ENCODE data around the gene XYLT2.

The XYLT2 gene

GRCh38 chr17:50322271-50322670 lies 23.7 kb upstream of the XYLT2 start:
- H3K27ac ChIP-seq = no peak overlapping the region
- TF ChIP-seq ZFX (IDR thresholded peaks at IDR 0.05) = no peak
- TF ChIP-seq CTCF (conservative IDR thresholded peaks at IDR 0.05) = no peak

GRCh38 chr17:50323060-50323459 lies 22.9 kb upstream of the XYLT2 start:
- no peak overlapping the region for H3K27ac ChIP-seq
- TF ChIP-seq ZFX (IDR thresholded peaks at IDR 0.05) (no peak), CTCF (conservative IDR thresholded peaks at IDR 0.05) (no peak)

GRCh38 chr17:50325906-50326305 lies 20.0 kb upstream of the XYLT2 start:
- H3K27ac ChIP-seq = no peak overlapping the region
- no peak for TF ChIP-seq CTCF (conservative IDR thresholded peaks at IDR 0.05)
- no peak for TF ChIP-seq ZFX (IDR thresholded peaks at IDR 0.05)

GRCh38 chr17:50326831-50327364 lies 19.0 kb upstream of the XYLT2 start:
- TF ChIP-seq CTCF (conservative IDR thresholded peaks at IDR 0.05) (no peak), ZFX (IDR thresholded peaks at IDR 0.05) (no peak)
- no peak overlapping the region for H3K27ac ChIP-seq

GRCh38 chr17:50328363-50329325 lies 17.3 kb upstream of the XYLT2 start:
- TF ChIP-seq CTCF (conservative IDR thresholded peaks at IDR 0.05) (no peak), ZFX (IDR thresholded peaks at IDR 0.05) (no peak)
- no peak overlapping the region for H3K27ac ChIP-seq

GRCh38 chr17:50329716-50330115 lies 16.2 kb upstream of the XYLT2 start:
- H3K27ac ChIP-seq = no peak overlapping the region
- TF ChIP-seq CTCF (conservative IDR thresholded peaks at IDR 0.05) = no peak
- TF ChIP-seq ZFX (IDR thresholded peaks at IDR 0.05) = no peak

GRCh38 chr17:50330151-50330775 lies 15.7 kb upstream of the XYLT2 start:
- no peak for TF ChIP-seq CTCF (conservative IDR thresholded peaks at IDR 0.05)
- TF ChIP-seq ZFX (IDR thresholded peaks at IDR 0.05) = no peak

More at GRCh38 chr17:50330151-50330775, 15.7 kb upstream of the XYLT2 start:
- no peak overlapping the region for H3K27ac ChIP-seq

Measured in C4-2B (cell line).